Effector memory CD4-positive, alpha-beta T cell (primary cell): ENCODE data around the gene ZNF260.

Experiments
- DNase-seq, 3 donors: peaks; one replicate each; pipeline ENCODE4 v3.0.0-alpha.2; 2020
- H3K27ac ChIP-seq: 2 replicates; pipeline ENCODE4 v1.7.0; 2013; ENCODE audit warnings: mild to moderate bottlenecking, low read length, moderate library complexity; ENCODE audit not compliant: insufficient read depth, poor library complexity, severe bottlenecking
- H3K27me3 ChIP-seq: replicated peaks from 2 replicates; pipeline ENCODE4 v1.7.0; 2013; ENCODE audit warnings: mild to moderate bottlenecking, low read length; ENCODE audit not compliant: insufficient read depth, control insufficient read depth, poor library complexity, severe bottlenecking
- H3K36me3 ChIP-seq: 2 replicates; pipeline ENCODE4 v1.7.0; 2013; ENCODE audit warnings: mild to moderate bottlenecking, low read length, moderate library complexity; ENCODE audit not compliant: control insufficient read depth, insufficient read depth
- H3K4me1 ChIP-seq: 2 replicates; pipeline ENCODE4 v1.7.0; 2013; ENCODE audit warnings: low read length, mild to moderate bottlenecking; ENCODE audit not compliant: control insufficient read depth, insufficient read depth, poor library complexity, severe bottlenecking
- H3K4me3 ChIP-seq: 2 replicates; pipeline ENCODE4 v1.7.0; 2013; ENCODE audit warnings: low read length, low read depth, mild to moderate bottlenecking; ENCODE audit not compliant: insufficient read depth, poor library complexity, severe bottlenecking
- H3K9me3 ChIP-seq: 2 replicates; pipeline ENCODE4 v1.7.0; 2013; ENCODE audit warnings: mild to moderate bottlenecking, low read length, moderate library complexity; ENCODE audit not compliant: control insufficient read depth
- total RNA-seq, 3 donors: gene quantifications; one replicate each; lab custom pipeline; 2026; lab: John Stamatoyannopoulos, UW

The ZNF260 gene
- 7.1 to 13.9 (median 8.1) reads per million in 3 donors for total RNA-seq

GRCh38 chr19:36528194-36528920 lies at the start of gene ZNF260:
TSS of gene ZNF260 (minus strand) at chr19:36528271. CDS start at chr19:36515238, 13,033 bp downstream.
- peaks cover 13% of the 10 kb centered on the region for H3K36me3 ChIP-seq
- H3K4me3 ChIP-seq = peak within 1 kb of the TSS; percentile 79
- H3K9me3 ChIP-seq = peaks cover 12% of the 10 kb centered on the region
- peaks cover 7% of the 10 kb centered on the region for H3K4me1 ChIP-seq
- peak; percentile 82 to 91 (median 85) for DNase-seq
- H3K27ac ChIP-seq = peak within 1 kb of the TSS; percentile 92
- H3K27me3 ChIP-seq = no peaks in the 10 kb centered on the region

- H3K36me3 ChIP-seq = peaks cover 30% of the 10 kb centered on the region
- no peak overlapping the region for H3K27ac ChIP-seq
- no peaks in the 10 kb centered on the region for H3K9me3 ChIP-seq
- no peak overlapping the region for H3K4me3 ChIP-seq
- no peaks in the 10 kb centered on the region for H3K27me3 ChIP-seq
- H3K4me1 ChIP-seq = peaks cover 9% of the 10 kb centered on the region
- DNase-seq = no peak
Measured at GRCh38 chr19:36577271-36577996, 49.4 kb upstream of the ZNF260 start.

- Histone ChIP-seq H3K4me3 (no peak overlapping the region), H3K9me3 (no peaks in the 10 kb centered on the region), H3K4me1 (peaks cover 16% of the 10 kb centered on the region), H3K36me3 (peaks cover 22% of the 10 kb centered on the region), H3K27me3 (no peaks in the 10 kb centered on the region), H3K27ac (no peak overlapping the region)
- no peak for DNase-seq
Measured at GRCh38 chr19:36574741-36575140, 46.7 kb upstream of the ZNF260 start.

- Histone ChIP-seq H3K27me3 (no peaks in the 10 kb centered on the region), H3K4me1 (peaks cover 16% of the 10 kb centered on the region), H3K27ac (peak overlapping the region; percentile 93), H3K9me3 (no peaks in the 10 kb centered on the region), H3K4me3 (peak overlapping the region; percentile 83), H3K36me3 (peaks cover 16% of the 10 kb centered on the region)
- no peak for DNase-seq
Measured at GRCh38 chr19:36573895-36574720, 46.0 kb upstream of the ZNF260 start.

GRCh38 chr19:36573020-36573894 lies 45.2 kb upstream of the ZNF260 start, which contains the start of gene ZNF529:
TSS of gene ZNF529 (minus strand) at chr19:36573292. CDS start at chr19:36572346, 946 bp downstream.
- Histone ChIP-seq H3K36me3 (peaks cover 22% of the 10 kb centered on the region), H3K27ac (peak within 1 kb of the TSS; percentile 93), H3K4me3 (peak within 1 kb of the TSS; percentile 83), H3K4me1 (peaks cover 16% of the 10 kb centered on the region), H3K9me3 (no peaks in the 10 kb centered on the region), H3K27me3 (no peaks in the 10 kb centered on the region)
- DNase-seq = peak; percentile 76 to 83 (median 80)

GRCh38 chr19:36572593-36573019 lies 44.5 kb upstream of the ZNF260 start:
- peaks cover 28% of the 10 kb centered on the region for H3K36me3 ChIP-seq
- no peaks in the 10 kb centered on the region for H3K9me3 ChIP-seq
- peak overlapping the region; percentile 93 for H3K27ac ChIP-seq
- DNase-seq = no peak
- H3K4me3 ChIP-seq = peak overlapping the region; percentile 83
- peaks cover 16% of the 10 kb centered on the region for H3K4me1 ChIP-seq
- H3K27me3 ChIP-seq = no peaks in the 10 kb centered on the region

GRCh38 chr19:36564391-36564790 lies 36.3 kb upstream of the ZNF260 start:
- no peak for DNase-seq
- H3K9me3 ChIP-seq = peaks cover 50% of the 10 kb centered on the region
- H3K27me3 ChIP-seq = no peaks in the 10 kb centered on the region
- H3K36me3 ChIP-seq = peaks cover 59% of the 10 kb centered on the region
- H3K4me1 ChIP-seq = no peaks in the 10 kb centered on the region
- no peak overlapping the region for H3K4me3 ChIP-seq
- no peak overlapping the region for H3K27ac ChIP-seq

- peaks cover 73% of the 10 kb centered on the region for H3K36me3 ChIP-seq
- H3K4me3 ChIP-seq = no peak overlapping the region
- DNase-seq = no peak
- no peak overlapping the region for H3K27ac ChIP-seq
- H3K4me1 ChIP-seq = no peaks in the 10 kb centered on the region
- H3K27me3 ChIP-seq = no peaks in the 10 kb centered on the region
- H3K9me3 ChIP-seq = peaks cover 61% of the 10 kb centered on the region
Measured at GRCh38 chr19:36547001-36547732, 19.1 kb upstream of the ZNF260 start.
